PC-9 (cell line): Measurements from ENCODE around the gene MAN1C1. TPM values are rescaled to one million over a fixed set of nuclear protein-coding genes. Genes with fewer than 3 reads are reported as not detected.

Experiments used
- BruUV-seq: library from RNA; stranded (reverse); fragments of 400-500 nt; replicated peaks from 2 replicates; lab custom pipeline; 2021; lab: Mats Ljungman, UMichigan
- CTCF ChIA-PET: fragments of 300-600 bp; sonication (Branson Sonifier 250); formaldehyde crosslinking; loops from one replicate; lab custom pipeline; 2022; ENCODE audit warnings: antibody characterized with exemption; lab: Charles Lee
- POLR2A ChIA-PET: fragments of 300-600 bp; sonication (Branson Sonifier 250); formaldehyde crosslinking; loops from one replicate; lab custom pipeline; 2022; ENCODE audit warnings: antibody characterized with exemption; ENCODE audit not compliant: unreplicated experiment; lab: Charles Lee
- DNase-seq, 2 experiments: peaks; one replicate each; pipeline versions ENCODE4 v3.0.0 to v3.0.0-alpha.2; 2015 to 2022; ENCODE audit warnings: mixed read lengths in 1 of 2
- H2AFZ ChIP-seq: fragments of 200-600 bp; sonication (generic); 2 replicates; pipeline ENCODE4 v1.8.1; 2017; ENCODE audit warnings: antibody characterized with exemption
- H3F3A ChIP-seq: fragments of 200-600 bp; sonication (generic); 2 replicates; pipeline ENCODE4 v1.8.1; 2017; ENCODE audit warnings: antibody characterized with exemption, mild to moderate bottlenecking, low read depth; ENCODE audit not compliant: insufficient read depth
- H3K27ac ChIP-seq: fragments of 200-600 bp; sonication (generic); 2 replicates; pipeline ENCODE4 v1.6.1; 2016; ENCODE audit warnings: mixed run types
- H3K27me3 ChIP-seq: fragments of 200-600 bp; sonication (generic); 2 replicates; pipeline ENCODE4 v1.6.1; 2016; ENCODE audit warnings: low read depth, mixed run types; ENCODE audit not compliant: insufficient read depth
- H3K36me3 ChIP-seq: fragments of 200-600 bp; sonication (generic); 2 replicates; pipeline ENCODE4 v1.6.1; 2016; ENCODE audit warnings: low read depth, mixed run types
- H3K4me1 ChIP-seq: fragments of 200-600 bp; sonication (generic); replicated peaks from 2 replicates; pipeline ENCODE4 v1.6.1; 2016; ENCODE audit warnings: mixed run types; ENCODE audit not compliant: insufficient read depth
- H3K4me2 ChIP-seq: fragments of 200-600 bp; sonication (generic); 2 replicates; pipeline ENCODE4 v1.6.1; 2017; ENCODE audit warnings: mixed run types
- H3K4me3 ChIP-seq: fragments of 200-600 bp; sonication (generic); 2 replicates; pipeline ENCODE4 v1.6.1; 2016; ENCODE audit warnings: mixed run types
- H3K79me2 ChIP-seq: fragments of 200-600 bp; sonication (generic); 2 replicates; pipeline ENCODE4 v1.6.1; 2017; ENCODE audit warnings: low read depth, mixed run types
- H3K9me2 ChIP-seq: fragments of 200-600 bp; sonication (generic); 2 replicates; pipeline ENCODE4 v1.8.1; 2017; ENCODE audit warnings: mild to moderate bottlenecking; ENCODE audit not compliant: insufficient read depth
- H3K9me3 ChIP-seq: fragments of 200-600 bp; sonication (generic); 2 replicates; pipeline ENCODE4 v1.8.1; 2016; ENCODE audit warnings: low read depth; ENCODE audit not compliant: insufficient read depth
- H4K20me1 ChIP-seq: fragments of 200-600 bp; sonication (generic); 2 replicates; pipeline ENCODE4 v1.8.1; 2017; ENCODE audit not compliant: insufficient read depth
- CTCF ChIP-seq: fragments of 200-600 bp; sonication (generic); conservative IDR thresholded peaks from 2 replicates; pipeline ENCODE4 v1.6.1; 2017; ENCODE audit warnings: mixed run types, antibody characterized with exemption, mild to moderate bottlenecking, moderate library complexity
- EZH2 ChIP-seq: fragments of 200-600 bp; sonication (generic); IDR thresholded peaks from 2 replicates; pipeline ENCODE4 v1.8.0; 2017; ENCODE audit warnings: antibody characterized with exemption, low read depth
- intact Hi-C: fragments of 100-400 bp; cut with micrococcal nuclease; formaldehyde crosslinking; loops from one replicate; pipeline ENCODE4 v1.10.0; 2022; ENCODE audit not compliant: unreplicated experiment
- total RNA-seq: library from RNA; stranded (reverse); gene quantifications from 2 replicates; pipeline ENCODE4 v1.2.3, GENCODE V29; 2021

The MAN1C1 gene
- total RNA-seq, 1 experiment from 2014 or later, result 0.41 TPM

DNA sequence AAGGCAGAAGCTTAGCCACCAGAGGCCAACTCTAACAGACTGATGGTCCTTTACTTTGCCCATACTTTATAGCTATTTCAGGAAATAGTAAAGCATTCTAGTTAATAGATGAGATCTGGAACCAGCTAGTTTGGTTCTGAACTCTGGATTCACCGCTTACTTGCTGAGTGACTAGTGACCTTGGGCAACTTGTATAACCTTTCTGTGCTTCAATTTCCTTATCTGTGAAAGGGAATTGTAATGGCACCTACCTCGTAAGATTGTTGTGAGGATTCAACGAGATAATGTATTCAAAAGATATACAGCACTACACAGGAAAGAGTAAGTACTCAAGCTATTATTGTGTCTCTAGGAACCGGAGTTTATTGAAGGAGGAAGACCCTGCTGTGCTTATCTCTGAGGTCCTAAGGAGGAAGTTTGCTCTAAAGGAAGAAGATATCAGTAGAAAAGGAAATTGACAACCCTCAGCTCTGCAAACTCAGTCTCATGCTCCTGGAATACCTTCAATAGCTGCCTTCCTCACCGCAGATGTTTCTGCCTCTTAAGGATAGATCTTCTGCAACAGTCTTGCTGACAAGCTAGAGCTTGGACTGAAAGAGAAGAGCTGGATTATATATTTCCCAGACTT lies 215.1 kb downstream of the MAN1C1 start:
- TF ChIP-seq CTCF (no peak), EZH2 (no peak)
- H3K9me3 ChIP-seq, result no peaks in the 10 kb centered on the region
- H3K4me3 ChIP-seq, result no peak overlapping the region
- H3K27ac ChIP-seq, result no peak overlapping the region
- intact Hi-C loops, result no loop called here
- no peaks in the 10 kb centered on the region for H4K20me1 ChIP-seq
- H3K9me2 ChIP-seq, result no peaks in the 10 kb centered on the region
- H3K36me3 ChIP-seq, result no peaks in the 10 kb centered on the region; the same call in 1 of the 2 replicates
- CTCF ChIA-PET, result no interaction called here
- BruUV-seq, result no TSS peak
- no peak for DNase-seq
- H3K4me2 ChIP-seq, result no peak overlapping the region
- H2AFZ ChIP-seq, result no peak overlapping the region
- H3K27me3 ChIP-seq, result no peaks in the 10 kb centered on the region
- POLR2A ChIA-PET, result no interaction called here
- no peaks in the 10 kb centered on the region for H3K4me1 ChIP-seq
- no peaks in the 10 kb centered on the region for H3K79me2 ChIP-seq
- no peaks in the 10 kb centered on the region for H3F3A ChIP-seq

GRCh38 chr1:25832336-25833037 lies 215.9 kb downstream of the MAN1C1 start:
- H3K36me3 ChIP-seq, result no peaks in the 10 kb centered on the region; the same call in 1 of the 2 replicates
- no peak overlapping the region for H3K4me3 ChIP-seq
- peaks cover 1% of the 10 kb centered on the region; the same call in 1 of the 2 replicates for H3F3A ChIP-seq
- H3K79me2 ChIP-seq, result no peaks in the 10 kb centered on the region
- intact Hi-C loops, result no loop called here
- DNase-seq, result no peak
- no peaks in the 10 kb centered on the region for H3K4me1 ChIP-seq
- H3K9me2 ChIP-seq, result no peaks in the 10 kb centered on the region
- no TSS peak for BruUV-seq
- H3K9me3 ChIP-seq, result no peaks in the 10 kb centered on the region
- H4K20me1 ChIP-seq, result no peaks in the 10 kb centered on the region
- no peak overlapping the region for H3K27ac ChIP-seq
- H2AFZ ChIP-seq, result no peak overlapping the region
- no peak overlapping the region for H3K4me2 ChIP-seq
- TF ChIP-seq CTCF, result no peak
- ChIA-PET CTCF (no interaction called here), POLR2A (no interaction called here)
- no peaks in the 10 kb centered on the region for H3K27me3 ChIP-seq

DNA sequence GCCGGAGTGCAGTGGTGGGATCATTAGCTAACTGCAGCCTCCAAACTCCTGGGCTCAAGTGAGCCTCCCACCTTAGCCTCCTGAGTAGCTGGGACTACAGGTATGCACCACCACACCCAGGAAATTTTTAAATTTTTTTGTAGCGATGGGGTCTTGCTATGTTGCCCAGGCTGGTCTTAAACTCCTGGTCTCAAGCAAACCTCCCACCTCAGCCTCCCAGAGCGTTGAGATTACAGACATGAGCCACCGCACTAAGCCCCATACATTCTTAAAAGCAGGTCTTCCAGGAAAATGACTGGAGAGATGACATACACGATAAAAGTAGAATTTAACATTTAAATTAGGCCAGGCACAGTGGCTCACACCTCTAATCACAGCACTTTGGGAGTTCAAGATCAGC lies 216.6 kb downstream of the MAN1C1 start:
- Histone ChIP-seq H2AFZ (no peak overlapping the region), H3F3A (peaks cover 4% of the 10 kb centered on the region; the same call in 1 of the 2 replicates), H3K27ac (no peak overlapping the region), H3K79me2 (no peaks in the 10 kb centered on the region), H3K9me2 (no peaks in the 10 kb centered on the region), H4K20me1 (no peaks in the 10 kb centered on the region), H3K4me2 (no peak overlapping the region), H3K4me1 (no peaks in the 10 kb centered on the region), H3K36me3 (no peaks in the 10 kb centered on the region; the same call in 1 of the 2 replicates), H3K4me3 (no peak overlapping the region), H3K9me3 (no peaks in the 10 kb centered on the region), H3K27me3 (no peaks in the 10 kb centered on the region)
- TF ChIP-seq EZH2 (no peak), CTCF (no peak)
- ChIA-PET CTCF (no interaction called here), POLR2A (no interaction called here)
- no peak for DNase-seq
- BruUV-seq, result no TSS peak
- intact Hi-C loops, result no loop called here

Other genes starting within 250 kb of the MAN1C1 start
- 0.22 and 0.78 TPM in 2 replicates for gene RHCE, start 196.0 kb upstream of the MAN1C1 start, total RNA-seq
- 5.9 and 9.6 TPM in 2 replicates for gene MACO1, start 185.9 kb upstream of the MAN1C1 start, total RNA-seq
- 24.7 and 29.2 TPM in 2 replicates for gene LDLRAP1, start 73.2 kb upstream of the MAN1C1 start, total RNA-seq
- gene SELENON, start 183.4 kb downstream of the MAN1C1 start, total RNA-seq, result 39.0 and 44.3 TPM in 2 replicates
- 40.9 and 41.7 TPM in 2 replicates for gene MTFR1L, start 203.2 kb downstream of the MAN1C1 start, total RNA-seq
- 11.0 and 11.3 TPM in 2 replicates for gene AUNIP, start 242.7 kb downstream of the MAN1C1 start, total RNA-seq